Neuronal stem cell (in vitro differentiated cells): ENCODE measurements around the gene TMC8.

Experiments
- DNase-seq: peaks from one replicate; pipeline ENCODE4 v3.0.0-alpha.2; 2013; ENCODE audit warnings: low spot score
- H2AFZ ChIP-seq: one replicate; pipeline ENCODE4 v1.6.1; 2013; ENCODE audit warnings: mild to moderate bottlenecking, low read length, inconsistent platforms
- H2AK5ac ChIP-seq: 2 replicates; pipeline ENCODE4 v1.6.1; 2013; ENCODE audit warnings: low read depth, mild to moderate bottlenecking, inconsistent platforms, low read length, moderate library complexity, mixed read lengths
- H2BK120ac ChIP-seq: 2 replicates; pipeline ENCODE4 v1.6.1; 2013; ENCODE audit warnings: low read depth, mild to moderate bottlenecking, inconsistent platforms, low read length, moderate library complexity, mixed read lengths
- H2BK12ac ChIP-seq: one replicate; pipeline ENCODE4 v1.6.1; 2013; ENCODE audit warnings: low read length, inconsistent platforms
- H2BK15ac ChIP-seq: 2 replicates; pipeline ENCODE4 v1.6.1; 2013; ENCODE audit warnings: mild to moderate bottlenecking, low read length, inconsistent platforms, mixed read lengths
- H2BK5ac ChIP-seq: one replicate; pipeline ENCODE4 v1.6.1; 2013; ENCODE audit warnings: inconsistent platforms, mild to moderate bottlenecking, low read length, moderate library complexity
- H3K14ac ChIP-seq: one replicate; pipeline ENCODE4 v1.6.1; 2013; ENCODE audit warnings: low read length, inconsistent platforms
- H3K18ac ChIP-seq: 2 replicates; pipeline ENCODE4 v1.6.1; 2013; ENCODE audit warnings: low read length, inconsistent platforms
- H3K23ac ChIP-seq: 2 replicates; pipeline ENCODE4 v1.6.1; 2013; ENCODE audit warnings: low read depth, mild to moderate bottlenecking, mixed read lengths, low read length, inconsistent platforms; ENCODE audit not compliant: poor library complexity
- H3K27ac ChIP-seq: replicated peaks from 3 replicates; pipeline ENCODE4 v1.5.1; 2013; ENCODE audit warnings: low read length, inconsistent platforms
- H3K27me3 ChIP-seq, 3 experiments: 2 replicates each; pipeline ENCODE4 v1.6.1; 2013; ENCODE audit warnings: low read length in 3 of 3, mild to moderate bottlenecking in 2 of 3, inconsistent platforms in 1 of 3, low read depth in 1 of 3, mixed read lengths in 1 of 3, moderate library complexity in 1 of 3; ENCODE audit not compliant: control insufficient read depth in 3 of 3, insufficient read depth in 3 of 3
- H3K36me3 ChIP-seq, 2 donors: replicated peaks in 1 of 2; 2 replicates each; pipeline ENCODE4 v1.6.1; 2013; ENCODE audit warnings: low read length in 2 of 2; ENCODE audit not compliant: control insufficient read depth in 2 of 2, insufficient read depth in 2 of 2
- H3K4ac ChIP-seq: 2 replicates; pipeline ENCODE4 v1.6.1; 2013; ENCODE audit warnings: inconsistent platforms, mild to moderate bottlenecking, low read length, moderate library complexity
- H3K4me1 ChIP-seq, 2 donors: 1 replicate in 1 of 2; 2 replicates in 1 of 2; pipeline ENCODE4 v1.6.1; 2013; ENCODE audit warnings: low read length in 2 of 2, low read depth in 1 of 2; ENCODE audit not compliant: control insufficient read depth in 2 of 2, insufficient read depth in 1 of 2
- H3K4me2 ChIP-seq: one replicate; pipeline ENCODE4 v1.6.1; 2013; ENCODE audit warnings: mild to moderate bottlenecking, low read length, inconsistent platforms; ENCODE audit not compliant: insufficient read depth, poor library complexity, severe bottlenecking
- H3K4me3 ChIP-seq, 2 donors: 2 replicates each; pipeline ENCODE4 v1.5.1; 2013; ENCODE audit warnings: low read length in 2 of 2, mild to moderate bottlenecking in 2 of 2, inconsistent platforms in 1 of 2, moderate library complexity in 1 of 2
- H3K79me1 ChIP-seq: one replicate; pipeline ENCODE4 v1.6.1; 2013; ENCODE audit warnings: low read depth, mild to moderate bottlenecking, inconsistent platforms, low read length, moderate library complexity
- H3K9ac ChIP-seq: one replicate; pipeline ENCODE4 v1.6.1; 2013; ENCODE audit warnings: mild to moderate bottlenecking, low read depth, low read length, inconsistent platforms; ENCODE audit not compliant: poor library complexity
- H3K9me3 ChIP-seq, 2 donors: replicated peaks in 1 of 2; 2 replicates each; pipeline versions ENCODE3 to v1.6.1; 2013; ENCODE audit warnings: low read length in 2 of 2, mild to moderate bottlenecking in 2 of 2, inconsistent platforms in 1 of 2, low read depth in 1 of 2, mixed read lengths in 1 of 2, moderate library complexity in 1 of 2; ENCODE audit not compliant: control insufficient read depth in 2 of 2, insufficient read depth in 1 of 2
- H4K8ac ChIP-seq: one replicate; pipeline ENCODE4 v1.6.1; 2013; ENCODE audit warnings: low read depth, mild to moderate bottlenecking, inconsistent platforms, low read length, moderate library complexity
- H4K91ac ChIP-seq: one replicate; pipeline ENCODE4 v1.6.1; 2013; ENCODE audit warnings: low read length, low read depth, mild to moderate bottlenecking, inconsistent platforms; ENCODE audit not compliant: poor library complexity
- WGBS, 2 donors: extraction: QIAGEN DNeasy Blood & Tissue Kit; methylation state at CpG; one replicate each; pipeline ENCODE4 v1.1.7; 2013; ENCODE audit warnings: missing lambda C conversion rate in 2 of 2, mixed read lengths in 1 of 2; ENCODE audit not compliant: insufficient read length in 2 of 2, insufficient replicate concordance in 1 of 2; ENCODE audit errors: extremely low coverage in 2 of 2; 5-methylcytosine and 5-hydroxymethylcytosine counted together

The TMC8 gene

GRCh38 chr17:78125138-78125913, 5.2 kb upstream of the TMC8 start:
- Histone ChIP-seq H3K18ac (peak overlapping the region; percentile 48), H2BK15ac (peak overlapping the region; percentile 75), H4K91ac (no peak overlapping the region), H2BK120ac (no peak overlapping the region), H3K23ac (peak overlapping the region; percentile 73), H3K4me1 (peaks cover 15 to 23% of the 10 kb centered on the region in 2 donors), H3K4me2 (no peak overlapping the region), H3K14ac (no peak overlapping the region), H3K4ac (no peak overlapping the region), H3K9ac (peak overlapping the region; percentile 60), H3K36me3 (peaks cover 0 to 6% of the 10 kb centered on the region in 2 donors), H3K27me3 (peaks cover 0 to 18% (median 0%) of the 10 kb centered on the region in 3 experiments), H3K27ac (no peak overlapping the region), H2BK5ac (peak overlapping the region; percentile 90), H2AK5ac (peak overlapping the region; percentile 28), H4K8ac (no peak overlapping the region), H2AFZ (no peak overlapping the region), H3K9me3 (no peaks in the 10 kb centered on the region), H3K4me3 (no peak overlapping the region), H2BK12ac (no peak overlapping the region), H3K79me1 (peaks cover 7% of the 10 kb centered on the region)
- DNase-seq, result no peak
- no CpG with 5 or more reads among the region's 39 CpGs for WGBS, 2 donors

GRCh38 chr17:78125976-78126894, 4.3 kb upstream of the TMC8 start:
- no peak overlapping the region for H2BK15ac ChIP-seq
- no peak overlapping the region for H3K18ac ChIP-seq
- H2AFZ ChIP-seq, result no peak overlapping the region
- peaks cover 15 to 28% of the 10 kb centered on the region in 2 donors for H3K4me1 ChIP-seq
- peak overlapping the region; percentile 22 for H2BK12ac ChIP-seq
- peak overlapping the region; percentile 98 for H2AK5ac ChIP-seq
- H2BK120ac ChIP-seq, result no peak overlapping the region
- no peak for DNase-seq
- no peak overlapping the region for H3K27ac ChIP-seq
- no peak overlapping the region for H3K4ac ChIP-seq
- H3K14ac ChIP-seq, result peak overlapping the region; percentile 71
- H4K8ac ChIP-seq, result no peak overlapping the region
- H3K9ac ChIP-seq, result no peak overlapping the region
- H4K91ac ChIP-seq, result no peak overlapping the region
- H3K23ac ChIP-seq, result peak overlapping the region; percentile 91
- H3K4me2 ChIP-seq, result no peak overlapping the region
- no peak overlapping the region for H3K4me3 ChIP-seq
- peak overlapping the region; percentile 90 for H2BK5ac ChIP-seq
- no peaks in the 10 kb centered on the region for H3K9me3 ChIP-seq
- peaks cover 0 to 6% of the 10 kb centered on the region in 2 donors for H3K36me3 ChIP-seq
- H3K27me3 ChIP-seq, result peaks cover 0 to 27% (median 0%) of the 10 kb centered on the region in 3 experiments
- H3K79me1 ChIP-seq, result peaks cover 7% of the 10 kb centered on the region
- no CpG with 5 or more reads among the region's 25 CpGs for WGBS, 2 donors

GRCh38 chr17:78126895-78127238, 3.7 kb upstream of the TMC8 start:
- Histone ChIP-seq H2BK15ac (no peak overlapping the region), H2BK5ac (no peak overlapping the region), H2BK12ac (no peak overlapping the region), H3K4me1 (peaks cover 15 to 28% of the 10 kb centered on the region in 2 donors), H2AK5ac (peak overlapping the region; percentile 81), H3K18ac (no peak overlapping the region), H2AFZ (no peak overlapping the region), H3K4me3 (no peak overlapping the region), H4K91ac (no peak overlapping the region), H3K27ac (no peak overlapping the region), H3K36me3 (peaks cover 0 to 6% of the 10 kb centered on the region in 2 donors), H3K79me1 (peaks cover 10% of the 10 kb centered on the region), H3K23ac (no peak overlapping the region), H3K9me3 (no peaks in the 10 kb centered on the region), H3K4me2 (peak overlapping the region; percentile 94), H4K8ac (no peak overlapping the region), H3K9ac (no peak overlapping the region), H2BK120ac (no peak overlapping the region), H3K4ac (no peak overlapping the region), H3K27me3 (peaks cover 0 to 33% (median 0%) of the 10 kb centered on the region in 3 experiments), H3K14ac (no peak overlapping the region)
- DNase-seq, result no peak
- WGBS, 2 donors, result no CpG with 5 or more reads among the region's 6 CpGs
